GM12892 (cell line): ENCODE results near the gene SNRNP25.
"Not testable (repeated sequence)": the region's sequence is repeated elsewhere in the genome, so short reads cannot be mapped to it uniquely, and the experiment has no call there.

ENCODE experiments used
- DNase-seq: peaks from one replicate; pipeline ENCODE4 v3.0.0; 2011; ENCODE audit not compliant: insufficient read length
- FAIRE-seq: peaks from 2 replicates; lab custom pipeline; 2011; peaks lifted over from hg19 to GRCh38; lab: Jason Lieb, UNC
- POLR2A ChIP-seq: IDR thresholded peaks from 2 replicates; pipeline ENCODE4 v1.6.1; 2011; ENCODE audit warnings: low read depth, low read length, control low read depth
- POLR2AphosphoS5 ChIP-seq: IDR thresholded peaks from 2 replicates; pipeline ENCODE4 v1.6.1; 2011; ENCODE audit warnings: low read depth, low read length, control low read depth
- TAF1 ChIP-seq: IDR thresholded peaks from 2 replicates; pipeline ENCODE4 v1.6.1; 2011; ENCODE audit warnings: low read depth, mild to moderate bottlenecking, control low read depth, low read length, borderline replicate concordance

Gene SNRNP25

GRCh38 chr16:35011-35677 is 18.5 kb upstream of the SNRNP25 start:
- FAIRE-seq = peak; percentile 73
- no peak for DNase-seq
- TF ChIP-seq POLR2A = no peak
- TF ChIP-seq TAF1 = no peak
- no peak; the same call in 1 of the 2 replicates for TF ChIP-seq POLR2AphosphoS5

DNA sequence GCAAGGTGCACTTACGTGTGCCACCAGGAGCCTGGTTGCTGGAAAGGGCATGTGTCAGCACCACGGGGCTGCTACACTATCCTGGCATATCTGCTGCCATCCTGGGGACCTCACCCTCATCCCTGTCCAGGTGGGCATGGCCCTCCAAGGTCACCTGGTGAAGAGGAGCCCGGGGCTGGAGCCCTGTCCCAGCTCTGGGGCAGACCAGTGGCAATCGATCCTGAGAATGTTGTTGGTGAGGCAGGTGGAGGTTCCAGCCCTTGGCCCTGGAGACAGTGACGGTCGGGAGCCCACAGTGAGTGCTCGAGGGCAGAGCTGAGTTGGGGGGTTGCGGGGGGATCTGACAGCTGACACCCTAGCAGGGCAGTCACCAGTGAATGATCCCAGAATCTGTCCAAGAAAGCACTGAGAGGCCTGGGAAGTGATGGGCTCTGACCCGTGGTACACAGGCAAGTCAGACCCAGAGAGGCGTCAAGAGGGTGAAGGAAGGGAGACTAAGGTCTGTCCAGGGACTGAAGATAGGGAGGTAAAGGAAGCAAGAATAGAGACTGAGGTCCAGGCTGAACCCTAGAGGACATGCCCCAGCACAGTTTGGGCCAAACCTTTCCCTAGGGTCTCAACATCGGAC is 17.8 kb upstream of the SNRNP25 start:
- no peak for DNase-seq

GRCh38 chr16:36336-36984 is 17.2 kb upstream of the SNRNP25 start:
- DNase-seq (no peak), FAIRE-seq (no peak)
- TF ChIP-seq POLR2AphosphoS5 (no peak), TAF1 (no peak), POLR2A (no peak)

More for the DNA sequence above, 17.8 kb upstream of the SNRNP25 start:
- FAIRE-seq = no peak
- peak; percentile 16; the same call in 1 of the 2 replicates for TF ChIP-seq POLR2A
- no peak for TF ChIP-seq POLR2AphosphoS5

GRCh38 chr16:37511-37910 is 16.1 kb upstream of the SNRNP25 start:
- TF ChIP-seq POLR2A (no peak), POLR2AphosphoS5 (no peak), TAF1 (no peak)
- no peak for DNase-seq
- FAIRE-seq = no peak

- not testable (repeated sequence) for DNase-seq
- FAIRE-seq = peak; percentile 61
Observed at GRCh38 chr16:38206-38605, 15.4 kb upstream of the SNRNP25 start.

DNA sequence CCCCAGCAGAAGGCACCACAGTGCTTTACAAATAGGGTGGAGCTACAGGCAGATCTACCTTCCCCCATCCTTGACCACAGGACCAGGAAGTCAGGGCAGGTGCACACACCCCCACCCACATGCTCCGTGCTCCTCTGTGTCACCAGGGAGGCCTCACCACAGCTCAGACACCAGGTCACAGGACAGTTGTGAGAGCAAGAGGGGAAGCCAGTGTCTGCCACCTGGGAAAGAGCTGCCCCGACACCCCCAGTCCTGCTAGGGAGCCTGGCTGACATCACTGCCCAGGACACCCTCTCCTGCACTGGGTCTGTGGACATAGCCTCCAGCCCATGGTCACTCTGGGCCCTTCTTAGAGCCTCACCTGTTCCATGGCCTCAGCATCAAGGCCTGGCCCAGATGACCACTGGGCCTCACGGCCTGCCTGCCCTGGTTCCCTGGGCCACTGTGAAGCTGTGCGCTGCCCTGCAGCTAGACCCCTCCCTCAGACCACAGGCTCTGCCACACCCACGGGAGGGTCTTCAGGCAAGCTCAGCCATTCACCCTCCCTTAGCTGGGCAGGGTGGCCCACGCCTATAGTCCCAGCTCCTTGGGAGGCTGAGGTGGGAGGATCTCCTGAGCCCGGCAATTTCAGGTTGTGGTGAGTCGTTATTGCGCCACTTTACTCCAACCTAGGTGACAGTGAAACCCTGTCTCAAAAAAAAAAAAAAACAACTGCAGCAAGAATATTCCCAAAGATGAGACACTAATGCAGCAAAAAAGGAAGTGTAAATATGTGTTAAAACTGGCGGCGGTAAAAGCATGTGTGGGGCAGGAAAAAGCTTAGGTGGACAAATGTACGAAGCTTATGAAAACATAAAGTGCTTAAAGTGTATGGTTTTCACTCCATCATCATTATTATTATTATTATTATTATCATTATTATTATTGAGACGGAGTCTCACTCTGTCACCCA is 14.4 kb upstream of the SNRNP25 start:
- TF ChIP-seq TAF1 = no peak
- TF ChIP-seq POLR2AphosphoS5 = peak; percentile 66
- peak; percentile 60 for TF ChIP-seq POLR2A
- peak; percentile 86 for DNase-seq
- peak; percentile 83 for FAIRE-seq

- TF ChIP-seq POLR2A (no peak), POLR2AphosphoS5 (0 out of 2 replicates have a peak, but pooled peaks have one; percentile 20)
- FAIRE-seq = no peak
- DNase-seq = no peak
Observed at GRCh38 chr16:41439-42068, 12.1 kb upstream of the SNRNP25 start.

GRCh38 chr16:42069-42457 is 11.6 kb upstream of the SNRNP25 start:
- FAIRE-seq = no peak

GRCh38 chr16:42691-43090 is 10.9 kb upstream of the SNRNP25 start:
- DNase-seq (no peak), FAIRE-seq (no peak)
- TF ChIP-seq POLR2A (no peak), POLR2AphosphoS5 (no peak), TAF1 (no peak)

More at GRCh38 chr16:42069-42457, 11.6 kb upstream of the SNRNP25 start:
- TF ChIP-seq TAF1 = no peak
- TF ChIP-seq POLR2A = no peak
- TF ChIP-seq POLR2AphosphoS5 = no peak
- no peak for DNase-seq

DNA sequence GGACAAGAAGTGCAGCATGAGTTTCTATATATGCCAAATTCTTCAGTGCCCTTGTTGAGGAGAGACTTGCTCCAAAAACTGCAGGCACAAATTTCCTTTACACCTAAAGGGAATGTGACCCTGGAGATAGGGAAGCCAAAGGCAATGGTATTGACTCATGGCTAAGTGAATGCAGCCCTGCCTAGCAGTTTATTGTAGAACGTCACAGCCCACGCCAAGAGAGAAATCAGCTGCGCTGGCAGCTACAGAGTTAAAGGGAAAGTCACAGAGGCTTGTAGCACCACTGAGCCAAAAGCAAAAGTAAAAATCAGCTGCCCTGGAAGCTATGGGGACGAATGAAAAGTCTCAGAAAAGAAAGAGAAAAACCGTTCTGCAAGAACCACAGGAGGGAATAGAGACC is 10.3 kb upstream of the SNRNP25 start:
- no peak for TF ChIP-seq POLR2A
- TF ChIP-seq TAF1 = no peak
- TF ChIP-seq POLR2AphosphoS5 = no peak
- DNase-seq = no peak

GRCh38 chr16:44655-45054 is 9.0 kb upstream of the SNRNP25 start:
- DNase-seq = no peak
- FAIRE-seq = no peak
- TF ChIP-seq POLR2A = no peak
- no peak for TF ChIP-seq TAF1
- TF ChIP-seq POLR2AphosphoS5 = no peak

More for the DNA sequence above, 10.3 kb upstream of the SNRNP25 start:
- FAIRE-seq = no peak
